NCI-H2196 (cell line): ENCODE measurements around the gene DIAPH3.
"Not testable (repeated sequence)": the region's sequence is repeated elsewhere in the genome, so short reads cannot be mapped to it uniquely, and the experiment has no call there.

ENCODE experiments used
- DNase-seq: peaks from one replicate; lab custom pipeline; 2025; ENCODE audit not compliant: unreplicated experiment; lab: John Stamatoyannopoulos, UW

DIAPH3 gene, protein sequence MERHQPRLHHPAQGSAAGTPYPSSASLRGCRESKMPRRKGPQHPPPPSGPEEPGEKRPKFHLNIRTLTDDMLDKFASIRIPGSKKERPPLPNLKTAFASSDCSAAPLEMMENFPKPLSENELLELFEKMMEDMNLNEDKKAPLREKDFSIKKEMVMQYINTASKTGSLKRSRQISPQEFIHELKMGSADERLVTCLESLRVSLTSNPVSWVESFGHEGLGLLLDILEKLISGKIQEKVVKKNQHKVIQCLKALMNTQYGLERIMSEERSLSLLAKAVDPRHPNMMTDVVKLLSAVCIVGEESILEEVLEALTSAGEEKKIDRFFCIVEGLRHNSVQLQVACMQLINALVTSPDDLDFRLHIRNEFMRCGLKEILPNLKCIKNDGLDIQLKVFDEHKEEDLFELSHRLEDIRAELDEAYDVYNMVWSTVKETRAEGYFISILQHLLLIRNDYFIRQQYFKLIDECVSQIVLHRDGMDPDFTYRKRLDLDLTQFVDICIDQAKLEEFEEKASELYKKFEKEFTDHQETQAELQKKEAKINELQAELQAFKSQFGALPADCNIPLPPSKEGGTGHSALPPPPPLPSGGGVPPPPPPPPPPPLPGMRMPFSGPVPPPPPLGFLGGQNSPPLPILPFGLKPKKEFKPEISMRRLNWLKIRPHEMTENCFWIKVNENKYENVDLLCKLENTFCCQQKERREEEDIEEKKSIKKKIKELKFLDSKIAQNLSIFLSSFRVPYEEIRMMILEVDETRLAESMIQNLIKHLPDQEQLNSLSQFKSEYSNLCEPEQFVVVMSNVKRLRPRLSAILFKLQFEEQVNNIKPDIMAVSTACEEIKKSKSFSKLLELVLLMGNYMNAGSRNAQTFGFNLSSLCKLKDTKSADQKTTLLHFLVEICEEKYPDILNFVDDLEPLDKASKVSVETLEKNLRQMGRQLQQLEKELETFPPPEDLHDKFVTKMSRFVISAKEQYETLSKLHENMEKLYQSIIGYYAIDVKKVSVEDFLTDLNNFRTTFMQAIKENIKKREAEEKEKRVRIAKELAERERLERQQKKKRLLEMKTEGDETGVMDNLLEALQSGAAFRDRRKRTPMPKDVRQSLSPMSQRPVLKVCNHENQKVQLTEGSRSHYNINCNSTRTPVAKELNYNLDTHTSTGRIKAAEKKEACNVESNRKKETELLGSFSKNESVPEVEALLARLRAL

DNA sequence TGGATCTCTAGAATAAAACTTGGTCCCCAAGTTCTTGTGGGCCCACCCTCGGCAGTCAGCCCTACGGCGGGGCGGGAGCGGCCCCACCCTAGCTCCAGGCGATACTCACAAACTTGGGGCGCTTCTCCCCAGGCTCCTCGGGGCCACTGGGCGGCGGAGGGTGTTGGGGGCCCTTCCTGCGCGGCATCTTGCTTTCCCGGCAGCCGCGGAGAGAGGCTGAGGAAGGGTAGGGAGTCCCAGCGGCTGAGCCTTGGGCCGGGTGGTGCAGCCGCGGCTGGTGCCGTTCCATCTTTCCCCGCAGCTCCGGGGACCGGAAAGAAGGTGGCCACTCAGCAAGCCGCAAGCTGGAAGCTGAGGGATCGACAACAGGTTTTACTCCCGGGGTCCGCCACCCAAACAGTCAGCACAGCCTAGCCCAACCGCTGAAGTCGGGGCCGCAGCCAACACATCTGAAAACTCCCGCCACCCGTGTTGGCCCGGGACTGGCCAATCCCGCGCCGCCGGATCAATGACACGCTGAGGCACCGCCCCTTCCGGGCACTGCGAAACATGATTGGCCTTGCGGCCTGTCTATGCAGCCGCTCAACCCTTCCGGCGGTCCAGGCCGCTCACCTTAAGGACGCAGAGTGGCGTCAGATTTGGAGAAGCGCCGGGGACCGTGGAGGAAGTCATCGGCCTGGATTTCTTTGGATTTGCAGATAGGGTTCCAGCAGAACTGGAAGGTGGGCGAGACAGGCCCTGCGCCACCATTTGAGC, at the start of gene DIAPH3:
Gene DIAPH3 (minus strand): TSS at position 451 of the 756 bp plus-strand sequence. CDS start 162 bp downstream, at position 289.
- DNase-seq, result peak; percentile 83

DNA sequence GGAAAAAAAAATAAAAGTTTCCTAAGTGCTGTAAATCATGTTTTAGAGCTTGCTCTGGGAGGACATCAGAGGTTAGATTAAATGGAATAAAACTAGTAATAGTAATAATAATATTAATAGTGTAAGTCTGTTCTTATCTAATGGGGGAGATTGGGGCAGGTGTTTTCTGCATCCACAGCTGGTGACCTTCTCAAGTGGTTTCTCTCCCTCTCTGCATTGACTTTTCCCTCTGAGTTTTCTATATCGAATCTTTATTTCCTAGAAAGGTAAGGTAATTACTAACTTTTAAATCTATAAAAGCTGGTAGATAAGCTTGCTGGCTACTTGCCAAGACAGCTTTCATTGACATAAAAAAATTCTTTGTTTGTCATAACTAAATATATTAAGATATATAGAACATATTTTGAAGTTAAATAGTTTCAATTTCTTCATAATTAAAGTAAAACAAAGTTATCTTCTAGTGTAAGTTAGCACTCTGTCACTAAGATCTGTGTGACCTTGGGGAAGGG, 49.6 kb upstream of the DIAPH3 start:
- DNase-seq, result no peak

DNA sequence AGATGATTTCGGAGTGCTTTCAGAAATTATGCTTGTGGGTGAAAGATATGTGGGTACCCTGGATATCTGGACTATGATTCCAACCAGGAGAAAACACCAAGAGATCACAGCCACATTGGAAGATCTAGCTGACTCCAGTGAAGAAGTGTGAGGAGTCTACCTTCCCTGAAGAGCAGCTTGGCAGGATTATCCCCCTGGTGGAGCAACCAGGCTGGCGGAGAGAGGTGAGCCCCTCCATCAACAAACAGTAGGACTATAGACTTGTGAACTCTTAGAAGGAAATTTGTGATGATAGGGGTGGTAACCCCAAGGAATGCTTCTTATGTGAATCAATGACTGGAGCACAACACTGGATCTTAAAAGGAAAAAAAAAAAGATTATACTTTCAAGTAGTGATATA, 47.8 kb upstream of the DIAPH3 start:
- DNase-seq, result no peak

DNA sequence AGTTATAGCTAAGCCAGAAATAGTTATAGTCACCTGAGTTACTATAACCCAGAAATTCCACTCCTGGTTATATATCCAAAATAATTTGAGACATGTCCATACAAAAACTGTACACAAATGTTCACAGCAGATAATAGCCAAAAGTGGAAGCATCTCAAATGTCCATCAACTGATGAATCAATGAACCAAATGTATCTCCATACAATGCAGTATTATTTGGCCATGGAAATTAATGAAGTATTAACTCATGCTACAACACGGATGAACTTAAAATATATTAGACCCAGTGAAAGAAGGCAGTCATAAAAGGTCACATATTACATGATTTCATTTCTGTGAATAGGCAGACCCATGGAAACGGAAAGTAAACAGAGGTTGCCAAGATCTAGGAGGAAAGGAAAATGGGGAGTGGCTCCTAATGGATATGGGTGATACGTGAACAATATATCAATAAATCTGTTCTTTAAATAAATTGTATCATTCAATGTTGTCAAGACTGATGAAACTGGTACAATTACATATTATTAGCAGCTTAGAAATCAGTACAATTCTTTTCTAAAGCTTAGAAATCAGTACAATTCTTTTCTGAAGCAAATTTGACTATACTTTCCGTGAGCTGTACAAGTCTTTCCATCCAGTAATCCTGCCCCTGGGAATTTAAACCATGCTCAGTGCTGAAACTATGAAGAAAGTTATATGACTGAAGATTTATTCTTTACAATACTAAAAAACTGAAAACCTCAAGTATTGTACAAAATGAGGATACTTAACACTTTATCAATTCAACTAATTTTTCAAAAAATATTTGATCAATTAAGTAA, 47.0 kb upstream of the DIAPH3 start:
- no peak for DNase-seq

DNA sequence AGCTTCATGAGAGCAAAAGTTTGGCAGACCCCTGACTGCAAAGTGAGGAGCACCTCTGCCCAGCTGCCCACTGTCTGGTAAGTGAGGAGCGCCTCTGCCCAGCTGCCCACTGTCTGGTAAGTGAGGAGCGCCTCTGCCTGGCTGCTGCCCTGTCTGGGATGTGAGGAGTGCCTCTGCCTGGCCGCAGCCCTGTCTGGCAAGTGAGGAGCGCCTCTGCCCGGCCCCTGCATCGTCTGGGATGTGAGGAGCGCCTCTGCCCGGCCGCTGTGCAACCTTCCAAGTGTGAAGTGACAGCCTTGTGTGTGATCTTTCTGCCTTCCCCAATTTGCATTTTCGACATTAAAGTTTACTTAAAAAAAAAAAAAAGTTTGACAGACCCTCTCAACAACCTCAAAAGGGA, 41.8 kb upstream of the DIAPH3 start:
- not testable (repeated sequence) for DNase-seq

DNA sequence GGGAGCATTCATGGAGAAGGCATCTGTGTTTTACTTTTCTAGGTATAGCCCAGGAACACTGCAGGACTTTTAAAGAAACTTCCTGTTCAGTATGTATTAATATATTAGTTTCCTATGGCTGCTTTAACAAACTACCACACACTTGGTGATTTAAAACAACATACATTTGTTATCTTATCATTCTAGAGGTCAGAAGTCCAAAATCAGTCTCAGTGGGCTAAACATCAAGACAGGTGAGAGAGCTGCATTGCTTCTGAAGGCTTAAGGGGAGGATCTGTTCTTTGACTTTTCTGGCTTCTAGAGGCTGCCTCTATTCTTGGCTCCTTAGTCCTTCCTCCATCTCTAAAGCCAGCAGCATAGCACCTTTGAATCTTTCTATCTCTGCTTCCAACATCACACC, 37.6 kb upstream of the DIAPH3 start:
- no peak for DNase-seq

DNA sequence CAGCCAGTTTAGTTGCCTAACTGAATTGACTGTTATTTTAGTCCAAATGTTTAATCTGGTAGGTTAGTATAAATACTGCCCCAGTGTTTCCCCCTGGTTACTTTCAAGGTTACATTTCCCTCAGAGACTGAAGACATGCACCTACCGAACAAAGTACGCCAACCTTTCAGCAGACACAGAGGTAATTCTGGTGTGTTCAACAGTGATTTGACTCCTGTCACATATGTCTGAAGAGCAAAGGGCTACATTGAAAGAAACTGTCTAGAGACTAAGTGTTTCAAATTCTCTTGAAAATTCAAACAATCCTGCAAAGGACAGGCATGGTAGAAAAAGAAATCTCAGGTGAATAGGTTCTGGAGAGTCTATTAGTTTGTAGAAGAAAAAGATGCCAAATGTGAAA, 32.2 kb upstream of the DIAPH3 start:
- DNase-seq, result not testable (repeated sequence)

DNA sequence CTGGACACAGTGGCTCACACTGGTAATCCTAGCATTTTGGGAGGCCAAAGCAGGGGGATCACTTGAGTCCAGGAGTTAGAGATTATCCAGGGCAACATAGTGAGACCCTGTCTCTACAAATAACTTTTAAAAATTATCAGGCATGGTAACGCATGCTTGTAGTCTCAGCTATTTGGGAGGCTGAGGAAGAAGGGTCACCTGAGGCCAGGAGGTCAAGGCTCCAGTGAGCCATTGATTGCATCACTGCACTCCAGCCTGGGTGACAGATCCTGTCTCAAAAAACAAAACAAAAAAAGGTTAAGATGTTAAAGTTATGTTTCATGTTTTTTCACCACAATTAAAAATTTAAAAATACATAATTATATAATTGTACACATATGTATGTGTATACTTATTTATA, 19.2 kb upstream of the DIAPH3 start:
- no peak for DNase-seq

DNA sequence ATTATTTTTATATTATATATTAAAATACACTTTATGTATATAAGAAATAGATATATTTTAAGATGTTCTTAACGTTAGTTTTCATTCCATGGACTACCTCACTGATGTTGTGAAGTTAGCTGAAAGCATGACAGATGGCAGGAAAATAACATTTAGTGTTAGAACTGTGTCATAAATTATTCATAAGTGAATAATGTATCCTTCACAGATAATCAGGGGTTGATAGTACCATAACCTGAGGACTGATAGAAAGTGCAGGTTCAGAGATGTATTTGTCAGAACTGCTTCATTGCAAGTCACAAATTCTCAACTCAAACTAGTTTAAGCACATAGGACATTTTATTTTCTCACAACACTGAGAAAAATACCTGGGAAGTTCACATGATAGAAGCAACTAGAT, 14.6 kb upstream of the DIAPH3 start:
- no peak for DNase-seq

DNA sequence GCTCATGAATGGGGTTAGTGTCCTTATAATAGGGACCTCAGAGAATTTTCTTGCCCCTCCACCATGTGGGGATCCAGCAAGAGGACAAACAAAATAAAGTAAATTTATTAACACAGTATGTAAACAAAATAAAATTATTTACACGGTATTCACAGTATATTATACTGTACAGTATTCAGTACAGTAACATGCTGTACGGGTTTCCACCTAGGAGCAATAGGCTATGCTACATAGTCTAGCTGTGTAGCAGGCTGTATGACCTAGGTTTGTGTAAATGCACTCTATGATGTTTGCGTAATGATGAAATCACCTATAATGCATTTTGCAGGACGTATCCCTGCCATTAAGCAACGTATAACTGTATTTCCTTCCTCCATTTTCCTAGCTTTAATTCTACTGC, 11.8 kb upstream of the DIAPH3 start:
- no peak for DNase-seq

DNA sequence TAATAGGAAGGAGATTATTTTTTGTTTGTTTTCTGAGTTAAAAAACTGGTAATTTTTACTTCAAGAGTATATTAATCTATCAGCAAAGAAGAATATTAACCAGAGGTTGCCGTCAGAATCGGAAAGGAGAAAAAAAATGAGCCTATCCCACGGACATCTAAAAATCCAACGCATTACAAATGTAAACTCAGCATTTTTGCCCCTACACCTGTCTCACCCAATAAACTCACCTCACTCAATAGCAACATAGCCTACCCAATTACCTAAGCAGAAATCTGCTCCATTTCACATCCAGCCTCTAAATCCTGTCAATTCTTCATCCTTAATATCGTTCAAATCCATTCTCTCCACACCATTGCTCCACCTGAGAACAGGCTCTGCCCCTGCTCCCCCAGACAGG, 10.4 kb upstream of the DIAPH3 start:
- DNase-seq, result no peak

DNA sequence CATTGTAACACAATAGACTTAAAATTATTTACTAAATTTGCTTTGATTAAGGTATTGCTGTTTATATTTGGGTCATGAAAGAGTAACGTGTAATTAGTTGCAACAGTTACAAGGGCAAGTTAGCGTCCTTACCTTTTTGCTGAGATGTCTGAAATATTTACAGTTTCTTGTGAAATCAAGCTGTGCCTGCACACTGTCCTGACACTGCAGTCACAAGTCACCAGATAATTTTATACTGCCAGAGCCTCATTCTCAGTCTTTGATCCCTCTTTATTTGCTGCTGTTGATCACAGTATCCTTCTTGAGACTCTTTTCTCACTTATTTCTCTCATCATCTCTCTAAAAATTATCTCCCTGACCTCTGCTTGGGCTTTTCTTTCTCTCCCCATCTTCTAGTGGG, 8.4 kb upstream of the DIAPH3 start:
- no peak for DNase-seq

DNA sequence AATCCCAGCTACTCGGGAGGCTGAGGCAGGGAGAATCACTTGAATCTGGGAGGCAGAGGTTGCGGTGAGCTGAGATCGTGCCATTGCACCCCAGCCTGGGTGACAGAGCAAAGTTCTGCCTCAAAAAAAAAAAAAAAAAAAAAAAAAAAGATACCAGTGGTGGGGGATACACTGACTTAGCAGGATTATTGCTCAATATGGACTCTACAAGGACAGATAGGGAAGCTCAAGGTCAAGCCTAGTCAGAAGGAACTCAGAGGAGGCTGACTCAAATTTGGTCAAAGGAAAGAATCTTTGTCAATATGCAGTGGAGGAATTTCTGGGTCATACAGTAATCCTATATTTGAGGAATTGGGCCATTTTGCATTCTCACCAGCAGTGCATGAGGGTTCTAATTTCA, 6.7 kb upstream of the DIAPH3 start:
- DNase-seq, result no peak

DNA sequence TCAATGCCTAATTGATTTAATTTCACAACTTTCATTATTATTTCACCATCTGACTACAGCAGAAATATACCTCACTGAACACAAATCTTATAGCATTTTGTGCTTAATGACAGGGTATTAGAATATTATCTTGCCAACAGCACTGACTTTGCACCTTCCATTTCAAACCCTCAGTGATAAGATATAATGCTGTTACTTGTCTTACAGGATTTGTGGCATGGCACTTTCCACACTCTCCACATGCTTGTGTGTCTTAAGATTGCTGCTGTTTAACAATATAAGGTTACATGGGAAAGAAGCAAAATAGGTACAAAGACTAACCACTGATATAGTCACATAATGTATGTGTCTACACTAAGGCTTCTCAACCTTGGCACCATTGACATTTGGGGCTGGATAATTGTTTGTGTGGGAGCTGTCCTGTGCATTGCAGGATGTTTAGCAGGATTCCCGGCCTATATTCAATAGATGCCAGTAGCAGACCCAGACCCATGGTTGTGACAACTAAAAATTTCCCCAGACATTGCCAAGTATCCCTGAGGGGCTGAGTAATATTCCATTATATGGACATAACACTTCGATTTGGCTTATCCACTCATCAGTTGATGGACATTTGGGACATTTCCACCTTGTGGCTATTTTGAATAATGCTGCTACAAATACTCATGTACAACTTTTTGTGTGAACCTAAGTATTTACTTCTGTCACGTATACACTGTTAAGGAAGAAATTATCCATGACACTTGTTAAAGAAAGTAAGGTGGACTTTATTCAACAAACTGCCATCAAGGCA, 5.7 kb upstream of the DIAPH3 start:
- DNase-seq, result no peak

DNA sequence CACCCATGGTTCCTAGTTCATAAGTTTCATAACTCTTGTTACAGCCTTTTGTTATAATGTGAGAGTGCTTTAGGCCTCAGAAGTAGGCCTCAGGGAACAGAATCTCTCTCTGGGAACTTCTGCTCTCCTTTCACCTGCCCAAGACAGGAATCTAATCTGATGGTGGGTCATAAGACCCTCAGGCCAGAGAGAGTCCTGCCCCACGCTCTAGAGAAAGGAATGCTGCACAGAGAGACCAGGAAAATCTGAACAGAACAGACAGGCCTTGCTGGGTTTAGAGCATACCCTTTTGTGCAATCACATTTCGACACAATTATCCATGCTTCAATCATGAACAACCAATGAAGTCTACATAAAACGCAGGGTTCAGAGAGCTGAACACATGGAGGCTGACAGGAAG, 3.4 kb upstream of the DIAPH3 start:
- no peak for DNase-seq

DNA sequence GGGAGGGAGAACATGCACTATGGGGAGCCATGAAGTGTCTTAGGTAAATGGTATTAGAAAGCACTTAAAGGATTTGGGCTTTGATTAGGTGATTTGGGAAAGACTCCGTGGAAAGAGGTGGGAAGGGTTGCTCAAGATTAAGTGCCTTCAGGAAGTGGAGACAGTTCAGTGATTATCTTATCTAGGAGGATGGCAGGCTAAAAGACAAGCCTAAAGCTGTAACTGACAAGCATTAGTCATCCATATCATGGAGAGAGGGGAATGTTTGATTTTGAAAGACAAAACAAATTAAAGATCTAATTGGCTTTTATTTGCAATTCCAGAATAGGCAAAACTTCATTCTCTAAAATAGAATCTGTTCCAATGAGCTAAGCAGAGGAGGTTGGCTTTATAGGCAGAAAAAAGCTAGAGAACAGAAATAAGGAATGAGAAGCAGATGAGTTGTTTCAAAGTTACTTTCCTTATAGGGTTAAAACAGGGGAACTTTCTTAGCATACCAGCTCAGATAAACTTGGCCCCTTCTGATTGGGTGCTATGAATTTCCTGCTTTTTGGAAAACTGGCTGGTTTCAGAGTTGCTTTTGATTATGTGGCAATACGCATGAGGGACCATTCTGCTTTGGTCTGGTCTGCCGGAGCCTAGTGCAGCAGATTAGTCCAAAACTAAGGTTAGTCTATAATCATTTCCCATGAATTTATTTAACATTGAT, 1.8 kb upstream of the DIAPH3 start:
- DNase-seq, result no peak

DNA sequence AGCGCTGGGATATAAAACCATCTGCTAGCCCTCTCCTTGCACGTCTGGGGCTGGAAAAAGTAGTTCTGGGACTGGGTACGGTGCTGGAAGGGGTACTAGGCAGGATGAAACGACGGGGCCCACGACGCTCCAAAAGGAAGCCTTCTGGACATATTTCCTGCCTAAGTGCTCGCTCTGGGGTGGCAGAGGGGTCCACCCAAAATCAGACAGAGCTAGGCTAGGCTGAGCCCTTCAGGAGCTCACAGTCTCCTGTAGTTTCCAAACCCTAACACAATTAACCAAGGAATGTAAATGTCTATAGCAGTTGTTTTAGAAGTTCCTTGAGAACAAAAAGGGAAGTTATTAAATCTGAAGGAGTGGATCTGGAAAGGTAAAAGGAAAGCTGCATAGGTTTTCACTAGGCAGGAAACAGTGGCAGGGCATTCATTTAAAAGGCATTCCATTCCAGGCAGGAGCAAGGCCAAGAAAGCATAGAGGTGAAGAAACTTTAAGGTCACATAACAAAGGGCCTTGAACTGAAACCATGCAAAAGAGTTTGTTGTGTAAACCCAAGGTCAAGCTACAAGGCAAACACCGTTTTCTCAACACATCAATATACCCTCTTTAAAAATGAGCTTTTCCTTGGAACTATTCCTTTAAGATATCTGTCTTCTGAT, 634 bp upstream of the DIAPH3 start:
- no peak for DNase-seq

DNA sequence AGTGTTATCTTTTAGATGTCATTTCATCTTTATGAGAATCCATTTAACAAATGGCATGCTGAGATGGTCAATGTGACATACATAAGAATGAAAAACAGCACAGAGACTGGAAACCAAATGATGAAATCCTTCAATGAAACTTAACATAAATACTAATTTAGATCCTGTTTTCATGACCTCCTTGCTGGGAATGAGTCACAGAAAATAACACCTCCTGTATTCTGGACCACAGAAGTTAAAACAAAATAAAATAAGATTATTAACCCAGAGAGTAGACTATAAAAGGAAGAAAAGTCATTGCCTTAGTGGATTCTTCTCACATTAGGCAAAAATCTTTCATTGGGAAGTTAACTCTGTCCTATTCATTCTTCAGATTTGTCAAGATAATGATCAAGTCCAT, 1.6 kb downstream of the DIAPH3 start:
- DNase-seq, result no peak
